GM18951 (cell line): Measurements from ENCODE around the gene HAUS6.
"Not testable (repeated sequence)": the region's sequence is repeated elsewhere in the genome, so short reads cannot be mapped to it uniquely, and the experiment has no call there.

Experiments used
- POLR2A ChIP-seq: IDR thresholded peaks from 4 replicates; pipeline ENCODE4 v1.6.1; 2011; ENCODE audit warnings: mild to moderate bottlenecking; ENCODE audit not compliant: insufficient read length, insufficient read depth; ENCODE audit errors: extremely low read depth
- in situ Hi-C: fragments of 300-500 bp; cut with MboI; formaldehyde crosslinking; loops from one replicate; pipeline ENCODE4 v1.12.0; 2022; ENCODE audit warnings: low sequenced_read_pairs, mixed read lengths, inconsistent platforms; ENCODE audit not compliant: unreplicated experiment

The HAUS6 gene

GRCh38 chr9:19124430-19124793 lies 21.7 kb upstream of the HAUS6 start:
- in situ Hi-C loops = no loop called here
- TF ChIP-seq POLR2A = no peak

- TF ChIP-seq POLR2A = no peak
- in situ Hi-C loops = no loop called here
Observed at GRCh38 chr9:19122490-19123042, 19.9 kb upstream of the HAUS6 start.

- no peak for TF ChIP-seq POLR2A
- in situ Hi-C loops = no loop called here
Observed at GRCh38 chr9:19120877-19121276, 18.2 kb upstream of the HAUS6 start.

GRCh38 chr9:19119801-19120440 lies 17.2 kb upstream of the HAUS6 start:
- in situ Hi-C loops = no loop called here
- no peak for TF ChIP-seq POLR2A

- no peak for TF ChIP-seq POLR2A
- in situ Hi-C loops = no loop called here
Observed at GRCh38 chr9:19119246-19119645, 16.5 kb upstream of the HAUS6 start.

- in situ Hi-C loops = no loop called here
- no peak for TF ChIP-seq POLR2A
Observed at GRCh38 chr9:19117039-19117716, 14.5 kb upstream of the HAUS6 start.

- in situ Hi-C loops = no loop called here
- no peak for TF ChIP-seq POLR2A
Observed at GRCh38 chr9:19116107-19116790, 13.5 kb upstream of the HAUS6 start.

GRCh38 chr9:19114680-19115270 lies 12.1 kb upstream of the HAUS6 start:
- in situ Hi-C loops = no loop called here
- no peak for TF ChIP-seq POLR2A

GRCh38 chr9:19113964-19114679 lies 11.4 kb upstream of the HAUS6 start:
- in situ Hi-C loops = no loop called here
- TF ChIP-seq POLR2A = no peak

GRCh38 chr9:19113064-19113611 lies 10.4 kb upstream of the HAUS6 start:
- in situ Hi-C loops = not testable (repeated sequence)

- no peak for TF ChIP-seq POLR2A
- in situ Hi-C loops = no loop called here
Observed at GRCh38 chr9:19108038-19108437, 5.3 kb upstream of the HAUS6 start.

GRCh38 chr9:19104515-19105282 lies 2.0 kb upstream of the HAUS6 start:
- TF ChIP-seq POLR2A = no peak
- in situ Hi-C loops = no loop called here
